SJCRH30 (cell line): ENCODE results near the gene MYO1C. TPM values are rescaled to one million over a fixed set of nuclear protein-coding genes. Genes with fewer than 3 reads are reported as not detected.

ENCODE experiments used
- DNase-seq, 2 experiments: peaks; one replicate each; pipeline ENCODE4 v3.0.0-alpha.2; 2015 to 2020
- H3K27ac ChIP-seq: fragments of 250-450 bp; sonication (Bioruptor Pico); 2 replicates; pipeline ENCODE4 v1.5.1; 2020; ENCODE audit warnings: mild to moderate bottlenecking, moderate library complexity
- H3K27me3 ChIP-seq: fragments of 250-450 bp; sonication (Bioruptor Pico); 2 replicates; pipeline ENCODE4 v1.5.1; 2020; ENCODE audit warnings: mild to moderate bottlenecking, moderate library complexity
- H3K36me3 ChIP-seq: fragments of 250-450 bp; sonication (Bioruptor Pico); 2 replicates; pipeline ENCODE4 v1.5.1; 2020; ENCODE audit warnings: mild to moderate bottlenecking, moderate library complexity
- H3K4me1 ChIP-seq: fragments of 250-450 bp; sonication (Bioruptor Pico); 2 replicates; pipeline ENCODE4 v1.5.1; 2020; ENCODE audit warnings: mild to moderate bottlenecking, moderate library complexity
- H3K4me3 ChIP-seq: fragments of 250-450 bp; sonication (Bioruptor Pico); 2 replicates; pipeline ENCODE4 v1.5.1; 2020; ENCODE audit warnings: mild to moderate bottlenecking, moderate library complexity
- H3K9me3 ChIP-seq: fragments of 250-450 bp; sonication (Bioruptor Pico); replicated peaks from 2 replicates; pipeline ENCODE4 v1.5.1; 2020; ENCODE audit warnings: mild to moderate bottlenecking, moderate library complexity
- total RNA-seq: library from RNA; depleted of rRNA; stranded (reverse); fragments of >200 nt; shearing (Covaris generic); gene quantifications from 2 replicates; pipeline ENCODE4 v1.2.3, GENCODE V29; 2014

The MYO1C gene
- total RNA-seq, 1 experiment from 2014 or later: 19.1 TPM

DNA sequence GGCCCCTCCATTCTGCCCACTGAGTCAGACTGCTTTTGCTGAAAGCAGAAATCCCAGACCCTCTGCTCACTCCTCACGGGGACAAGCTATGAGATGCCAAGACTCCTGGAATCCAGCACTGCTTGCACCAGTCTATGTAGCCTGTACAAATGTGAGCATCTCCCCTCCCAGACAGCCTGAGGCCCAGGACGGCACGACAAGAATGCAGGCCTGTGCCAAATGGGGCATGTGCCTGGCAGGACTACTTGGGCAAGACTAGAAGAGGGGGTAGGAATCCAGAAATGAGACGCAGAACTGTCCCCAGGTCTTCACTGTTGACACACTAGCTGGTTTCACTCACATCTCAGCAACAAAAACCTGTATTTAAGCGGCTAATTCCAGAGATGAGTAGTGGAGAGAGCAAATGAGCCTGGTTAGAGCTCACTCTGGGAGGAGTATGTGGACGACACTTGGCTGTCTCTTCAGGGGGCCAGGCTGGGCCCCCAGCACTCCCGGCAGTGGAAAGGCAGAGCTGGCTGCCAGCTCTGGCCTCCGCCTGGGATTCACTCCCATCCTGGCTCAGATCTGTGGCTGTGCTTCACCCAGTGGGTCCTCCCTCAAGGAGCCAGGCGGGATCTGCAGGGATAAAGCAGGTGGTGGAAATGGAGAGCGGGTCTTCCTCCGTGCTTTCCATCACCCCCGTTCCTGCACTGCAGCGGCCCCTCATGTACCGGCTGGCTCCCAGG lies 2.9 kb upstream of the MYO1C start:
- H3K4me3 ChIP-seq: no peak overlapping the region
- no peaks in the 10 kb centered on the region for H3K9me3 ChIP-seq
- no peaks in the 10 kb centered on the region; the same call in 1 of the 2 replicates for H3K4me1 ChIP-seq
- no peaks in the 10 kb centered on the region for H3K36me3 ChIP-seq
- no peak overlapping the region for H3K27ac ChIP-seq
- no peak for DNase-seq
- H3K27me3 ChIP-seq: no peaks in the 10 kb centered on the region

- Histone ChIP-seq H3K4me1 (no peaks in the 10 kb centered on the region; the same call in 1 of the 2 replicates), H3K27ac (no peak overlapping the region), H3K9me3 (no peaks in the 10 kb centered on the region), H3K4me3 (no peak overlapping the region), H3K36me3 (no peaks in the 10 kb centered on the region), H3K27me3 (no peaks in the 10 kb centered on the region)
- DNase-seq: no peak
These were observed 2.3 kb upstream of the MYO1C start for GRCh38 chr17:1494736-1495253.

GRCh38 chr17:1494203-1494602 lies 1.7 kb upstream of the MYO1C start:
- no peaks in the 10 kb centered on the region for H3K27me3 ChIP-seq

DNA sequence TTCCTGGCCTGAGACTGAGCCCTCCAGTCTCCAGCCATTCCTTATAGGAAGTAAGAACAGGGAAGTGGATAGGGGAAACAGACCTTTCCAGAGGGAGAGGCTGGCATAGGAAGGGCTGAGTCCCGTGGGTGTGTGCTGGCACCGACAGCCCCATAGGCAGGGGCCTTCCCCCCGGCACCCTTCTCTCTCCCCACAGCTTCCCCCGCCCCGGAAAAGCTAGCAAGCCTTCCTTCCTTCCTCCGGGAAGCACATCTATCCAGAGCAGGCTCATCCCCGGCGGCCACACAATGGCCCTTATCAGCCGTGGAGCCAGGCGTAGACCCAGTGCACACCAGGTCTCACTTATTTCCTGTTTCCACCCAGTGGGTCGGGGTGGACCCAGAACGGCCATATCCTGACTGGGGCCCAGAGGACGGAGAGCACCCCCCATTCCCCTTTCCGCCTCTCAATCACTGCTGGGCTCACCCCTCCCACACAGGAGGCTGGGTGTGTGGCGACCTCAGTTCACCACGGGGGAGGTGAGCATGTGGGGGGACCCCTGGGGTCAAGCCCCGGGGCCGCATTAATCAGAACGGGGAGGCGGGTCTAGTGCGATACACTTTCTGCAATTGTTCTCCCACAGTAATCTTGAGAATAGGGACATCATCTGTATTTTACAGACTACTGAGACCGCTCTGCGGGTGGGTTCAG lies 950 bp upstream of the MYO1C start:
- H3K27ac ChIP-seq: no peak overlapping the region
- H3K9me3 ChIP-seq: no peaks in the 10 kb centered on the region
- no peaks in the 10 kb centered on the region; the same call in 1 of the 2 replicates for H3K4me1 ChIP-seq
- H3K4me3 ChIP-seq: no peak overlapping the region
- no peak for DNase-seq
- H3K27me3 ChIP-seq: no peaks in the 10 kb centered on the region
- H3K36me3 ChIP-seq: no peaks in the 10 kb centered on the region

More at GRCh38 chr17:1494203-1494602, 1.7 kb upstream of the MYO1C start:
- Histone ChIP-seq H3K36me3 (no peaks in the 10 kb centered on the region), H3K9me3 (no peaks in the 10 kb centered on the region), H3K4me1 (no peaks in the 10 kb centered on the region; the same call in 1 of the 2 replicates), H3K4me3 (no peak overlapping the region), H3K27ac (no peak overlapping the region)
- no peak for DNase-seq

GRCh38 chr17:1491443-1492248 lies 840 bp downstream of the MYO1C start:
- Histone ChIP-seq H3K27ac (peak overlapping the region; percentile 10; the same call in 1 of the 2 replicates), H3K9me3 (no peaks in the 10 kb centered on the region), H3K4me3 (peak overlapping the region; percentile 76), H3K36me3 (no peaks in the 10 kb centered on the region), H3K27me3 (no peaks in the 10 kb centered on the region), H3K4me1 (no peaks in the 10 kb centered on the region; the same call in 1 of the 2 replicates)
- peak in 1 of 2 experiments; percentile 33 for DNase-seq

DNA sequence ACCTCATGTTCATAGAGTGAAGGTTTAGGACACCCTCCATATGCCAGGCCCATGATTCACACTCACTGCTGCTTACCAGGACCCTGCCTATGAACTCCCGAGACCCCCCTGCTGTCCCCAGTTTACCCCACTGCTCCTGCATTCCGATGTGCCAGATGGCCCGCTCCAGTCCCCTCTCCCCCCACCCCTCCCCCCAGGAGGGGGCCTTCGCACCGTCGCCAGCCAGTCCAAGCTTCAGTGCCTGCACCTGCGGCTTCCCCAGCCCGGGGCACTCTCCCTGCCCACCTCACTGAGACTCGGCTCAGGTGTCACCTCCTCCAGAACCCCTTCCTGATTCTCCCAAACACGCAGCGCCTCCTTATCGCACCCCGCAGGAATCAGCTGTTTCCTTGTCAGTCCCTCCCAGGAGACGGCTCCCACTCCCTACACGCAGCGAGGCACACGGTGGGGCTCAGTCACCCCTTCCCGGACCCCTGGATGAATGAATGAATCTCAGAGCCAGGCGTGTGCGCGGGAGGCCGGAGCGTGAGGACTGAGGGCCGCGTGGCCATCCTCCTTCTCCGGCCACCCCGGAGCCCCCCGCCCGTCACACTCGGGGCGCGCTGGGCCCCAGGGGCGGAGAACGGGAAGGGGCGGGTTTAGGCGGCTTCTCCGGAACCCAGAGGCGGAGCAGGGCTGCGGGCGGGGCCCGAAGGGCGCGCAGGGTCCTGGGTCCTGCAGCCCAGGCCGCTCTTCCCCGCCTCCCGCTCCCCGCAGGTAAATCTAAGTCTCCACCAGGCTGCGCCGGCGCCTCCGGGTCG lies 1.6 kb downstream of the MYO1C start:
- Histone ChIP-seq H3K36me3 (no peaks in the 10 kb centered on the region), H3K4me1 (no peaks in the 10 kb centered on the region)
- DNase-seq: peak; percentile 45 to 50

GRCh38 chr17:1488826-1489270 lies 3.6 kb downstream of the MYO1C start:
- Histone ChIP-seq H3K27ac (no peak overlapping the region; the same call in 1 of the 2 replicates), H3K9me3 (no peaks in the 10 kb centered on the region), H3K36me3 (no peaks in the 10 kb centered on the region), H3K4me1 (no peaks in the 10 kb centered on the region; the same call in 1 of the 2 replicates), H3K4me3 (peak overlapping the region; percentile 59), H3K27me3 (no peaks in the 10 kb centered on the region)
- DNase-seq: no peak

More for the DNA sequence above, 1.6 kb downstream of the MYO1C start:
- Histone ChIP-seq H3K27me3 (no peaks in the 10 kb centered on the region), H3K4me3 (peak overlapping the region; percentile 76), H3K27ac (peak overlapping the region; percentile 10; the same call in 1 of the 2 replicates), H3K9me3 (no peaks in the 10 kb centered on the region)

DNA sequence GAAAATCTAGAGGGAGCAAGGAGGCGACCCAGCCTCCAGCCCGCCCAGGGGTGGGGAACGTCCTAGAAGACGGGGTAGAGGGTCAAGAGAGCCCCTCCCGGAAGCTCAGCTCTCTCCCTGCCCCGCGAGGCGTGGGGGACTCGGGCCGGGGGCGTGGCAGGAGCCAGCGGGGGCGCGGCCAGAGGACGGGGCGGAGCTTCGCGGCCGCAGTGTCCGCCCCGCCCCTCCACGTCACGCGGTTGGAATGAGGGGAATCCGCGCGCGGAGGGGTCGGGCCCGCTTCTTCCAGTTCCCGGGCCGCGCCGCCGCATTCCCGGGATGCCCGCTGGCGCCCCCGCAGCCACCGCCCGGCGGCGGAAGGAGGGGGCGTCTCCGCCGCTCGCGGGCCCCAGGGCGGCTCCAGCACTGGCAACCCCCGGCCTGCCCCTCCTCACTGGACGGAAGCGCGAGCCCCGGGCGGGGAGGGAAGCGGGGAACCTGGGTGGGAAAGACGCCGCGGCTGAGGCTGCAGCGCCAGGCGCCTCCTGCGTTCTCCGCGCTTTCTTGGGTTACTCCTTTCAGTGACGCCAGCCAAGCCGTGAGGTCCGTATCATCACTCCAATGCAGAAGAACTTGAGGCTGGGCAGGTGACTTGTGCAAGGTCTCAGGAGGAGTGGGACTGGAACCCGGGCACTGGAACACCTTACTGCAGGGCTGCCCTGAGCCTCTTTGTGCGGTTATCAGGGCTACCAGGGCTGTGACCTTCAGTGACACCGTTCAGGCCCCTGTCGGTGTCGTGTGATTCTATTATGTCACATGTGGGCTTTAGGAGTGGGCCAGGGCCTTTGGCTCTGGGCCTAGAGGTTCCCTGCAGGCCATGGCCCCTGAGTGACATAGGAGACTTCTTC lies 4.3 kb downstream of the MYO1C start:
- Histone ChIP-seq H3K36me3 (no peaks in the 10 kb centered on the region), H3K4me3 (peak overlapping the region; percentile 59), H3K9me3 (no peaks in the 10 kb centered on the region), H3K27ac (peak overlapping the region; percentile 45; the same call in 1 of the 2 replicates), H3K27me3 (no peaks in the 10 kb centered on the region), H3K4me1 (no peaks in the 10 kb centered on the region; the same call in 1 of the 2 replicates)
- DNase-seq: peak; percentile 64 to 74

DNA sequence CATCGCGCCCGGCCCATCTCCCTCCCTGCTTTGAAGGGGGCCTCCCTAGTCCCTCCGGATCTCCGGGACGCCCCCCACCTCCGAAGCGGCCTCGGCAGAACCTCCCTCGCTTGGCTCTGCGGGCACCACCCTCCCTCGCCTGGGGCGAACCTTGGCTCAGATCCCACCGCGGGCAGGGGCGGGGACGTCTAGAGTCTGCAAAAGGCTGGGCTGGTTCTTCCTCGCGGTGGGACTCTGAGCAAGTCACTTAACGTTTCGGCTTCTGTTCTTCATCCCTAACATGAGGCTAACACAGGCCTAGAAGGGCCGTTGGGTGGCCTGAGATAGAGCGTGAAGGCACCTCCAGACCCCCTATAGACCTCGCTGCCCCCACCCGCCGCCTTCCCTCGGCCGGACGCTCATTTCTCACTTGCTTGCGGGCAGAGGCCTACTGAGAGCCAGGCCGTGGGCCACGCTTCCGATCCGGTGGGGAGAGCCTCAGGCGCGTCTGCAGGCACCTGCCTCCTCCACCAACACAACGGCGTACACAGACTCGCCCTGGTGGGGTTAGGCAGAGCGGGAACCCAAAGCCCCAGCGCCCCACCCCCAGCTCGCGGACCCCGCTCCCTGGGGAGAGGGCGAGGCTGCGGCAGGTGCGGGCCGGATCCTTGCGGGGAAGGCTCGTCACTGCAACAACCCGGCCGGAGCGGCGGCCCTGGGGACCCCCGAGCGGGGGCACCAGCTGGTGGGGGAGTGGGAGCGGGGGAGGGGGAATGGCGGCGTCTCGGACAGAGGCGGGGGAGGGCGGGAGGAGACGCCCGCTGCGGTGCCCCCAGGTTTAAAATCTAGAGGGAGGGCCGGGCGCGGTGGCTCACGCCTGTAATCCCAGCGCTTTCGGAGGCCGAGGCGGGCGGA lies 5.4 kb downstream of the MYO1C start:
- H3K4me1 ChIP-seq: no peaks in the 10 kb centered on the region; the same call in 1 of the 2 replicates
- DNase-seq: peak; percentile 48 to 49
- H3K9me3 ChIP-seq: no peaks in the 10 kb centered on the region
- no peaks in the 10 kb centered on the region for H3K27me3 ChIP-seq
- H3K4me3 ChIP-seq: peak overlapping the region; percentile 59
- no peak overlapping the region for H3K27ac ChIP-seq
- no peaks in the 10 kb centered on the region for H3K36me3 ChIP-seq

GRCh38 chr17:1485423-1486376 lies 6.8 kb downstream of the MYO1C start:
- H3K36me3 ChIP-seq: no peaks in the 10 kb centered on the region
- peak; percentile 27 to 28 for DNase-seq

DNA sequence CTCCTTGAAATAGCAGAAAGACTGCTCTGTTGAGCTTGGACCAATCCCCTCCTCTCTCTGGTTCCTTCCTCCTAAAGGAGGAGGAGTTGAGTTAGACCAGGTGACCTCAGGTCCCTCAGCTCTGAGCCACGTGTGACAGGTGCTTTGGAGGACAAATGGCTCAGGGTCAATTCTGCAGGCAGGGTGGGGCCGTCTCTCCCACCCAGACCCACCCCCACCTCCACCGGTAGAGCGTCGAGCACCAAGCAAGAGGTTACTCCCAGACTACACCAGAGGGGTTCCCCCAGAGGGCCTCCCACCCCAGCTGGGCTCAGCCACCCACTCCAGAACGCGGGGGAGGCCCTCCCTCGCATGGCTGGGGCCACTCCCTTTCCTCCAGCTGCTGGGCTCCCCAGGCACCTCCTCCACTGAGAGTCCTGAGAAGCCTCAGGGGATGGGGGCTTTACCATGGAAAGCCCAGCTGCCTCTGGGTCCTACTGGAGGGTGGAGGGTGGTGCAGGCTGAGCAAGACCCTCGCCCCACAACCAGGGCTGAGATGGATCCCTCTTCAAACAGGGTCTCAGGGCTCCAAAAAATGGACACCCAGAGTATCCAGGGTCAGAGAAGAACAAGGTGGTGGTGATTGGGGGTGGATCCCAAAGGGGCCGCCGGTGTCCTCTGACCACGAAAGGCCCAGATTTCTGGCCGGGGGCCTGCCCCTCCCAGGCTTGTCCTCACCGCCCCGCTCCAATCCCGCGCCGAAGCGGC lies 7.6 kb downstream of the MYO1C start:
- Histone ChIP-seq H3K36me3 (no peaks in the 10 kb centered on the region), H3K27ac (peak overlapping the region; percentile 51), H3K4me3 (peak overlapping the region; percentile 71), H3K9me3 (no peaks in the 10 kb centered on the region), H3K4me1 (no peaks in the 10 kb centered on the region; the same call in 1 of the 2 replicates), H3K27me3 (no peaks in the 10 kb centered on the region)
- peak; percentile 73 to 76 for DNase-seq

More at GRCh38 chr17:1485423-1486376, 6.8 kb downstream of the MYO1C start:
- H3K27ac ChIP-seq: peak overlapping the region; percentile 53
- peak overlapping the region; percentile 71 for H3K4me3 ChIP-seq
- H3K4me1 ChIP-seq: no peaks in the 10 kb centered on the region; the same call in 1 of the 2 replicates
- no peaks in the 10 kb centered on the region for H3K9me3 ChIP-seq
- no peaks in the 10 kb centered on the region for H3K27me3 ChIP-seq
